GM23338 (cell line): ENCODE results near the gene DACH2. TPM values are rescaled to one million over a fixed set of nuclear protein-coding genes. Genes with fewer than 3 reads are reported as not detected.

Experiments
- polyA plus RNA-seq: library from polyadenylated mRNA; unstranded; fragments of >200 nt; fragmentation: Nextera tagmentation; extraction: Ambion mirVana; gene quantifications from 2 replicates; pipeline ENCODE4 v1.2.1, GENCODE V29; 2016
- small RNA-seq: library from RNA; depleted of rRNA; stranded (forward); fragments of <200 nt; gene quantifications from one replicate; pipeline ENCODE3, GENCODE V24; 2014; ENCODE audit warnings: low replicate concordance
- total RNA-seq: library from RNA; depleted of rRNA; stranded (reverse); fragments of >200 nt; shearing (Covaris generic); gene quantifications from 2 replicates; pipeline ENCODE4 v1.2.3, GENCODE V29; 2014; rRNA removed

The DACH2 gene
- total and polyA plus RNA-seq, 2 experiments from 2014 or later = 2.4 to 4.6 TPM

Small RNA genes within 50 kb of the gene (small RNA-seq; reads per million reads assigned to genes)
- not detected for gene FCF1P9
- gene RF00026 = not detected

Other genes with a start within 250 kb of the DACH2 start
- gene CHM, start 100.9 kb upstream of the DACH2 start, total RNA-seq = 17.9 and 19.1 TPM in 2 replicates
- gene CHM, start 100.9 kb upstream of the DACH2 start, polyA plus RNA-seq = 19.0 and 20.2 TPM in 2 replicates